ENCODE measurements around the gene PHF1. TPM values are rescaled to one million over a fixed set of nuclear protein-coding genes. Genes with fewer than 3 reads are reported as not detected.

PHF1 gene
- total RNA-seq, 4 donors from 2014 or later = 8.1 to 48.6 (median 17.3) TPM

DNA sequence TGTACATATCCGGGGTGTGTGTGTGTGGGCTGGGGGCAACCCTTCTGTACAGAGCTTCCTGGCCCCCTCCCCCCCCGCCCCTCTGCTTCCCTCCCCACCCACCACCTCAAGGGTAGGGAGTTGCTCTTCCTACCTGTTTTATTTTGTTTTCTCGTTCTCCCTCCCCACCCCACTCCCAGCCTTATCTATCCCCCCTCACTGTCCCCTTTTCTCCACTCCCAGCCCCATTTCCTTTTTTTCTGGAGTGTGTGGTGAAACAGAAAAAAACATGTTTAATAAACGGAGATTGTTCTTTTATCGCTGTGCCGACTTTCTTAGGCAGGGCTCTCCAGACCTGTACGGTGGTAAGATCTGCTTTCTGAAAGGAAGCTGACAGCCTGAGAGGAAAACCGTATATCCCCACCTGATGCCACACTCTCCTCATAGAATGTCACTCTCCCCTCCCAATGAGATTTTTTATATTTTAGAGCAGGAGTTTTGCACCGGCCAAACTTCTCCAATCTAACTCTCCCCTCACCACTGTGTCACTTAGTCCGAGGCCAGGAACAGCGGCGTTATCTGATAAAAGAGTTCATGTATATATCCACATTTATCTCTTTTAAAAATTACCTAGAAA, 42.7 kb downstream of the PHF1 start:
- H3K9me3 ChIP-seq = no peaks in the 10 kb centered on the region
- peak overlapping the region; percentile 80 to 90 (median 86) for H3K27ac ChIP-seq
- TF ChIP-seq POLR2A (IDR thresholded peaks at IDR 0.05) (no peak), CTCF (IDR thresholded peaks at IDR 0.05) (no peak)
- H3K27me3 ChIP-seq = no peaks in the 10 kb centered on the region
- intact Hi-C loops (cut with DNase I) = no loop called here
- H3K4me1 ChIP-seq = peaks cover 13 to 32% (median 14%) of the 10 kb centered on the region in 3 donors
- no peak for DNase-seq
- peaks cover 0 to 41% (median 3%) of the 10 kb centered on the region in 3 donors for H3K36me3 ChIP-seq
- peak overlapping the region; percentile 68 to 84 (median 78) for H3K4me3 ChIP-seq
- 1 to 2% methylated on average over 12 of the region's 12 CpGs for WGBS, 2 donors

DNA sequence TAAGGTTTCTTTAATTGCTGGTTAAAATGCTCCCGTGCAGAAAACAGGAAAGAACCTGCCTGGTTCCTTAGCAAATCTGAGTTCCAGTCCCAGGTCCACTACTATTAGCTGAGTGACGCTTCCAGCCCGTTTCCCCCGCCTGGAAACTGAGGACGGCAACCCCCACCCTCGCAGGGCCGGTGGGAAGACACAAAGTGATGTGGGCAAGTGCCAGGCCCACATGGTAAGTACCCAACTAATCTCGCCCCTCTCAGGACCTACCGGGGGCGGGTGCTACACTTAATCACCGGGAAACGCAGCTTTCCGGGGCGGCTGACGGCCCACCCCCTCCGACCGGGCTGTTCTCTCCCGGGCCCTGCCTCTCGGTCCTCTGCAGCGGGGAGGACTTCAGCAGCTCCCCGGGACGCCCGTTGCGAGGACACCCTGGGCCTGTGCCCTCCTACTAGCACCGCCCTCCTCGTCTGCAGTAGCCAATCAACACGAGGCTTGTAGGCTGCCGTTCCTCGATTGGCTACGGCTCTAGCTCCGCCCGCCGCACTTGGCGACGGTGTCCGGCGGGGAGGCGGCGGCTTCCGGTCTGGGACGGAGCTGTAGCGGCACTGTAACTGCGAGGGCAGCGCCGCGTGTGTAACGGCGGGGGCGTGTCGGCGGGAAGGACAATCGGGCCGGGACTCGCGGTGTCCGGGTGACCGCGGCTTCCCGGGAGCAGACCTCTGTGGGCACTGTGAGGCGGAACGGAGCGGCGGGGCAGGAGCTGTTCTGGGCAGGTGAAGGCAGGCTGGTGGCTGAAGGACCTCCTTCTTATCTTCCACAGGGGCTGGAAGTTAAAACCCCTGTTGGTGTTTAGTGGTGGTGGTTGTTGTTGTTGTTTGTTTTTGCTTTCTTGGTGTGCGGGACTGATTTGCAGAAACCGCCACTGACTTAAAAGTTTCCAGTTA, 43.5 kb downstream of the PHF1 start, which contains the start of gene ZBTB9:
Gene ZBTB9, plus strand, starts transcription at position 568 of the 938 bp plus-strand sequence. CDS start 525 bp downstream, outside the sequence.
- intact Hi-C loops (cut with DNase I) = no loop called here
- DNase-seq = peak; percentile 76
- Histone ChIP-seq H3K4me1 (peaks cover 13 to 32% (median 14%) of the 10 kb centered on the region in 3 donors), H3K36me3 (peaks cover 0 to 33% (median 0%) of the 10 kb centered on the region in 3 donors), H3K4me3 (peak within 1 kb of the TSS; percentile 68 to 84 (median 78)), H3K27me3 (no peaks in the 10 kb centered on the region), H3K27ac (peak within 1 kb of the TSS; percentile 80 to 90 (median 86)), H3K9me3 (no peaks in the 10 kb centered on the region)
- TF ChIP-seq CTCF (IDR thresholded peaks at IDR 0.05) = peak in 2 of 6 experiments; percentile 9 to 12
- peak in 3 of 4 donors; percentile 48 to 90 (median 70) for TF ChIP-seq POLR2A (IDR thresholded peaks at IDR 0.05)
- 0 to 2% methylated on average over 10 to 16 of the region's 65 CpGs for WGBS, 2 donors

GRCh38 chr6:33455051-33455450, 44.2 kb downstream of the PHF1 start:
- H3K27ac ChIP-seq = peak overlapping the region in 3 of 4 donors; percentile 80 to 90 (median 83)
- no peak for TF ChIP-seq CTCF (IDR thresholded peaks at IDR 0.05)
- TF ChIP-seq POLR2A (IDR thresholded peaks at IDR 0.05) = no peak

DNA sequence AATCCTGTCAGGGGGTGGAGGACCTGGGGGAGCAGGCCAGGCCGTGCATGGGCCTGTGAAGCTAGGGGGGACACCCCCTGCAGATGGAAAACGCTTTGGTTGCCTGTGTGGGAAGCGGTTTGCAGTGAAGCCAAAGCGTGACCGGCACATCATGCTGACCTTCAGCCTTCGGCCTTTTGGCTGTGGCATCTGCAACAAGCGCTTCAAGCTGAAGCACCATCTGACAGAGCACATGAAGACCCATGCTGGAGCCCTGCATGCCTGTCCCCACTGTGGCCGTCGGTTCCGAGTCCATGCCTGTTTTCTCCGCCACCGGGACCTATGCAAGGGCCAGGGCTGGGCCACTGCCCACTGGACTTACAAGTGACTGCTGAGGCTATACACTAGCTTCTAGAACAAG, 45.3 kb downstream of the PHF1 start:
- Histone ChIP-seq H3K27ac (no peak overlapping the region), H3K36me3 (peaks cover 0 to 25% (median 0%) of the 10 kb centered on the region in 3 donors), H3K4me1 (peaks cover 13 to 32% (median 14%) of the 10 kb centered on the region in 3 donors), H3K27me3 (no peaks in the 10 kb centered on the region), H3K9me3 (no peaks in the 10 kb centered on the region), H3K4me3 (no peak overlapping the region)
- no peak for DNase-seq
- 93 to 98% methylated on average over 6 to 9 of the region's 12 CpGs for WGBS, 2 donors
- TF ChIP-seq POLR2A (IDR thresholded peaks at IDR 0.05) = no peak
- TF ChIP-seq CTCF (IDR thresholded peaks at IDR 0.05) = no peak
- intact Hi-C loops (cut with DNase I) = no loop called here

More at GRCh38 chr6:33455051-33455450, 44.2 kb downstream of the PHF1 start:
- Histone ChIP-seq H3K4me3 (peak overlapping the region; percentile 68 to 84 (median 78)), H3K4me1 (peaks cover 13 to 32% (median 14%) of the 10 kb centered on the region in 3 donors), H3K9me3 (no peaks in the 10 kb centered on the region), H3K27me3 (no peaks in the 10 kb centered on the region), H3K36me3 (peaks cover 0 to 26% (median 0%) of the 10 kb centered on the region in 3 donors)
- intact Hi-C loops (cut with DNase I) = no loop called here
- no peak for DNase-seq
- WGBS, 2 donors = 3 to 50% methylated on average over 5 to 16 of the region's 16 CpGs

Measured in esophagus squamous epithelium (tissue), 5 donors.